Aorta (tissue), 5 donors: ENCODE data around the gene RUVBL2. TPM values are rescaled to one million over a fixed set of nuclear protein-coding genes. Genes with fewer than 3 reads are reported as not detected.

ENCODE experiments used
- ATAC-seq: fragments of 200-7000 bp; cut with Tn5 transposase; one replicate; pipeline ENCODE4 v1.9.1; 2022; ENCODE audit warnings: moderate library complexity; ENCODE audit not compliant: low FRiP score
- DNase-seq, 2 donors: peaks; one replicate each; pipeline ENCODE4 v3.0.0-alpha.2; 2020
- H3K27ac ChIP-seq, 2 donors: one replicate each; pipeline ENCODE4 v1.5.1; 2013; ENCODE audit warnings: low read length in 2 of 2, mild to moderate bottlenecking in 2 of 2, moderate library complexity in 2 of 2, control low read depth in 1 of 2, inconsistent platforms in 1 of 2, low read depth in 1 of 2
- H3K27me3 ChIP-seq, 2 donors: one replicate each; pipeline ENCODE4 v1.6.1; 2013; ENCODE audit warnings: control low read depth in 1 of 2, low read length in 1 of 2, mild to moderate bottlenecking in 1 of 2, moderate library complexity in 1 of 2; ENCODE audit not compliant: insufficient read depth in 2 of 2, control insufficient read depth in 1 of 2
- H3K36me3 ChIP-seq, 2 donors: one replicate each; pipeline ENCODE4 v1.6.1; 2013; ENCODE audit warnings: control low read depth in 1 of 2, low read length in 1 of 2, mild to moderate bottlenecking in 1 of 2; ENCODE audit not compliant: insufficient read depth in 2 of 2, control insufficient read depth in 1 of 2
- H3K4me1 ChIP-seq, 2 donors: one replicate each; pipeline ENCODE4 v1.6.1; 2013; ENCODE audit warnings: low read length in 2 of 2, control low read depth in 1 of 2, mild to moderate bottlenecking in 1 of 2, moderate library complexity in 1 of 2; ENCODE audit not compliant: insufficient read depth in 2 of 2, control insufficient read depth in 1 of 2
- H3K4me3 ChIP-seq, 2 donors: one replicate each; pipeline ENCODE4 v1.5.1; 2013; ENCODE audit warnings: low read length in 2 of 2, control low read depth in 1 of 2, mild to moderate bottlenecking in 1 of 2
- H3K9me3 ChIP-seq: one replicate; pipeline ENCODE4 v1.6.1; 2013; ENCODE audit warnings: mild to moderate bottlenecking, low read length; ENCODE audit not compliant: control insufficient read depth
- WGBS, 2 donors: extraction: QIAGEN DNeasy Blood & Tissue Kit; methylation state at CpG; one replicate each; pipeline ENCODE4 v1.1.7; 2013; 5-methylcytosine and 5-hydroxymethylcytosine counted together
- intact Hi-C, 2 donors: fragments of 100-400 bp; cut with DNase I; formaldehyde crosslinking; loops; one replicate each; pipeline versions ENCODE4 v1.14.2 to v1.15.0; 2022
- polyA plus RNA-seq, 2 donors: library from polyadenylated mRNA; stranded (reverse); fragments of 200-250 nt; gene quantifications; one replicate each; pipeline ENCODE4 v1.2.3, GENCODE V29; 2013
- total RNA-seq, 2 donors: library from RNA; stranded (reverse); fragmentation: NEBNext Ultra II Directional; extraction: Animal tissue kit (Norgen Biotek cat#: 25700); gene quantifications; one replicate each; pipeline ENCODE4 v1.2.1, GENCODE V29; 2021
- donor health status: healthy with polysubstance abuse.
- donor health status: Bipolar disorder and iron deficiency.
- donor health status: DM: no; HTN: no; CAD: no.
- donor health status: DM: no; HTN: no; CAD: no.
- donor health status: DM: yes; HTN: yes; CAD: no.

RUVBL2 gene
- total and polyA plus RNA-seq, 4 donors = 28.9 to 62.2 (median 38.3) TPM

DNA sequence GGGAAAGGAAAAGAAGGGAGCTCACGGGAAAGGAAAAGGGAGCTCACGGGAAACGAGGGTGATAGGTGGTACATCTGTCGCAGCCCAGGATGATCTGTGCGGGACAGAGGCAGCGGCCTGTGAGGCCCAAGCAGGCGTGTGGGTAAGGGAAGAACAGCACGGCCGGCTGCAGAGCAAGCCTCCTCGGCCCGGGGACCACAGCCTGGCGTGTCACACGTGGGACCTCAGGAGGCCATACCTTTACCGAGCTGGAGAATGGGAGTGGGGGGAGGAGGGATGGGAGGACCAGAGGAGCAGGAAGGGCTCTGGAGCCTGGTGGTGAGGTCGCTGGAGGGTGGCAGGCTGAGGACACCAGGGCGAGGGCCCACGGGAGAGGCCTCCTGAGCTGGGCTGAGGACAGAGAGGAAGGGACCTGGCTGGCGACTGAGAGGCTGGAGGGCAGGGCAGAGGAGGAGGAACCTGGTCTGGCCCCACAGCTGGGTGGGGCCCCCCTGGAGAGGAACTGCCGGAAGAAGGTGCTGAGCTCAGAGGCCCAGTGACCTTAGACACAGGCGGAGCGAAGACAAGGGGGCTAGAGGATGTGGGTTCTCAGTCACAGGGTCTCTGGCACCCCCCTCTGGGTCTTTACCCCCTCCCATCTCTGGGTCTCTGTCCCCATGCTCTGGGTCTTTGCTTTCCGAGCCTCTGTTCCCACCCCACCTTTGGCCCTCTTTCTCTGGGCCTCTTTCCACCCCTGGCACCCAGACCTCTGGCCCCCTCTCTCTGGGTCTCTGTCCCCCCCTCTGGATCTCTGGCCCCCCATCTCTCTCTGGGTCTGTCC, 31.4 kb upstream of the RUVBL2 start:
- Histone ChIP-seq H3K4me1 (no peaks in the 10 kb centered on the region), H3K36me3 (no peaks in the 10 kb centered on the region), H3K9me3 (no peaks in the 10 kb centered on the region), H3K27ac (peak overlapping the region in 1 of 2 donors; percentile 61), H3K4me3 (no peak overlapping the region), H3K27me3 (peaks cover 0 to 2% of the 10 kb centered on the region in 2 donors)
- ATAC-seq (no peak), DNase-seq (peak in 1 of 2 donors; percentile 85)
- WGBS, 2 donors = 69 to 75% methylated on average over 22 of the region's 22 CpGs
- intact Hi-C loops = loop anchor here (5.0 to 10.0 kb wide), 2 partner anchors 35 to 87 kb away; partner anchors contain the start of gene PPP1R15A (in 1 of the 2)

DNA sequence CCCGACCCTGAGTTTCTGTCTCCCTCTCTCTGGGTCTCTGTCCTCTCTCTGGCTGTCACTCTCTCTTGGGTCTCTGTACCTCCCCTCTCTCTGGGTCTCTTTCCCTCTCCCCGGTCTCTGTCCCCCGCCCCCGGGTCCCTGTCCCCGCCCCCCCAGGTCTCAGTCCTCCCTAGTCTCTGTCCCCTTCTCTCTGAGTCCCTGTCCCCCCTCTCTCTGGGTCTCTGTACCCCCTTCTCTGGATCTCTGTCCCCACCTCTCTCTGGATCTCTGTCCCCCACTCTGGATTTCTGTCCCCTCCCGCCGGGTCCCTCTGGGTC, 30.9 kb upstream of the RUVBL2 start:
- DNase-seq (no peak), ATAC-seq (no peak)
- Histone ChIP-seq H3K4me3 (no peak overlapping the region), H3K27me3 (peaks cover 0 to 2% of the 10 kb centered on the region in 2 donors), H3K4me1 (no peaks in the 10 kb centered on the region), H3K36me3 (no peaks in the 10 kb centered on the region), H3K9me3 (no peaks in the 10 kb centered on the region), H3K27ac (peak overlapping the region in 1 of 2 donors; percentile 61)
- 63 to 68% methylated on average over 4 to 7 of the region's 7 CpGs for WGBS, 2 donors
- intact Hi-C loops = loop anchor here (5.0 to 10.0 kb wide), 2 partner anchors 36 to 88 kb away; partner anchors contain the start of gene PPP1R15A (in 1 of the 2)

DNA sequence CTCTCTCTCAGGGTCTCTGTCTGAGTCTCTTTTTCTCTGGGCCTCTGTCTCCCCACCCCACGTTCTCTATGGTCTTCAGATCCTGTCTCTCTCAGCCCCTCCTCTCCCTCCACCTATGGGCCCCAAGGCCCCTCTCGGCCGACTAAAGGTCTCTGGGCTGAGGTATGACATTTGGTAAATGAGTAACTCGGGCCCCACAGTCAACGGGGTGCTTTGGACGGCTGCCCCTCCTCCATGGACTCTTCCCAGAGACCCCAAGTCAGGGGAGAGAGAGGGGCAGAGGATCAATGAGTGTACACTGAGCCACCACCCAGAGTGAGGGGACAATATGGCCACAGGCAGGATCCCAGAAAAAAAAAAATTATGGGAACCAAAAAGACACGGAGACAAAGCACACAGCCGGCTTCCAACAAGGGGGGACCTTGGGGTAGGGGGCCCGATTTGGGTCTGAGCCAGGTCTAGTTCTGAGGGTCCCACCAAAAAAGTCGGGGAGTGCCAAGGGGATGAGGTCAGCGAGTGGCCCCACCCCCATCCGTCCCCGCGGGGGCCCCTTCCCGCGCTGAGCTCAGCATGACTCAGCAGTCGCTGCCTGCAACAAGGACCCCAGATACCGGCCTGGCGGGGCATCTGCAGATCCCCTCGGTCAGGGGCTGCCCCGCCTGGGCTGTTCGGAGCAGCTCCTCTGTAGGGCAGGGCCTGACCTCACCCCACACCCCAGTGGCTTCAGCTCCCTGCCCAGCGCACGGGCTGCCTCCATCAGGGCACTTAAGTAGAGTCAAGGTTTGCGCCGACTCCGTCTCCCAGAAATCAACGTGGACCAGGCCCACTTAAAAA, 30.1 kb upstream of the RUVBL2 start:
- Histone ChIP-seq H3K4me1 (no peaks in the 10 kb centered on the region), H3K27ac (peak overlapping the region; percentile 80 to 92), H3K9me3 (no peaks in the 10 kb centered on the region), H3K36me3 (no peaks in the 10 kb centered on the region), H3K4me3 (no peak overlapping the region), H3K27me3 (peaks cover 0 to 2% of the 10 kb centered on the region in 2 donors)
- DNase-seq (peak; percentile 89 to 93), ATAC-seq (peak; percentile 53)
- intact Hi-C loops = loop anchor here (2.0 to 10.0 kb wide), 3 partner anchors 29 to 89 kb away; partner anchors contain the start of genes GYS1 (in 1 of the 2), PPP1R15A (in 1 of the 2) and RUVBL2 (in 1 of the 2)
- 5 to 7% methylated on average over 28 of the region's 28 CpGs for WGBS, 2 donors

DNA sequence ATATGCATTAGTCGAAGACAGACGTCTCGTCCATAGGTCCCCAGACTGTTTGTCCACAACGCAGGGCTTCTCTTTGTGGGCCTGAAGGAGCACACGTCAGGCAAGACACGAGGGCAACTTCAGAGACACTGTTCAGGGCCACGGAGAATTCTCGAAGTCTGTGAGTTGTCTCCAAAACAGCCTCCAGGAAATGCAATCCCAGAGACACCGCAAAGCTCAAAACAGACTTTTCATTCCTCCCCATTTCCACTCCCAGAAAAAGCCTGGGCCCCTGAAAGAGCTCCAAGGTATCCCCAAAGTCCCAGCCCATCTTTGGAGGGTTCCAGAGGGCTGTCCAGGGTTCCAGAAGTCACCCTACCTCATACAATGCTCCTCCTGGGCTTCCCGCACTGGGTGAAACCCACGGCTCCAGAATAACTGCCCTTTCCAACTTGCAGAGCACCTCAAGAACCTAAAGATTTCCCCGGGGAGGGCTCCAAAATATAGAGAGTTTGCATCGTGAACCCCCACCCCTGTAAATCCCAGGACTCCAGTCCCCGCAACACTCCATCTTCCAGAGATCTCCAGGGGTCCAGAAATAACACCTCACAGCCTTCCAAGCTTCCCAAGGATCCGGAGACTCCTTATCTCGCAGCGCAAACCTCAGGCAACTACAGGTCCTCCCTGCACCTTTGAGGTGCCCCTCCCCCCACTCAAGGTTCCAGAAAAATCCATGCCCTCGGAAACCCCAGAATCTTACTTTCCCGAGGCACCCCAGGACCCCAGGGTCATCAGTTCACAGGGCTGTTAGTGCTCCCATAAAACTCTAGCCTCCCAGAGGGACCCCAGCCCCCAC, 29.3 kb upstream of the RUVBL2 start:
- H3K4me3 ChIP-seq = peak overlapping the region; percentile 33 to 72
- peak overlapping the region; percentile 80 to 92 for H3K27ac ChIP-seq
- intact Hi-C loops = loop anchor here (2.0 to 10.0 kb wide), 5 partner anchors 28 to 172 kb away; partner anchors contain the start of genes PPP1R15A (in 2 of the 2), GYS1 (in 1 of the 2) and RUVBL2 (in 1 of the 2)
- no peaks in the 10 kb centered on the region for H3K4me1 ChIP-seq
- peaks cover 0 to 2% of the 10 kb centered on the region in 2 donors for H3K27me3 ChIP-seq
- 5 to 6% methylated on average over 19 of the region's 19 CpGs for WGBS, 2 donors
- H3K9me3 ChIP-seq = no peaks in the 10 kb centered on the region
- H3K36me3 ChIP-seq = no peaks in the 10 kb centered on the region
- ATAC-seq (no peak), DNase-seq (peak in 1 of 2 donors; percentile 64)

DNA sequence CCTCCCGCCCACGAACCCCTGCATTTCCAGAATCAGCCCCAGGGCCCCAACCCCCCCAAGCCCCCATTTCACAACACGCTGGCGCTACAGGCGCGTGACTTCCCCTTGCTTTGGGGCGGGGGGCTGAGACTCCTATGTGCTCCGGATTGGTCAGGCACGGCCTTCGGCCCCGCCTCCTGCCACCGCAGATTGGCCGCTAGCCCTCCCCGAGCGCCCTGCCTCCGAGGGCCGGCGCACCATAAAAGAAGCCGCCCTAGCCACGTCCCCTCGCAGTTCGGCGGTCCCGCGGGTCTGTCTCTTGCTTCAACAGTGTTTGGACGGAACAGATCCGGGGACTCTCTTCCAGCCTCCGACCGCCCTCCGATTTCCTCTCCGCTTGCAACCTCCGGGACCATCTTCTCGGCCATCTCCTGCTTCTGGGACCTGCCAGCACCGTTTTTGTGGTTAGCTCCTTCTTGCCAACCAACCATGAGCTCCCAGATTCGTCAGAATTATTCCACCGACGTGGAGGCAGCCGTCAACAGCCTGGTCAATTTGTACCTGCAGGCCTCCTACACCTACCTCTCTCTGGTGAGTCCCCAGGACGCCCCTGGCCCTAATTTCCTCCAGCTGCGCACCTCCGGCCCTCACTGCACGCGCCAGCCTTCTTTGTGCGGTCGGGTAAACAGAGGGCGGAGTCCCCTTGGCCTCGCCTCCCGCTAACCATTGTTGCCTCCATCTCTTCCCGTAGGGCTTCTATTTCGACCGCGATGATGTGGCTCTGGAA, 28.5 kb upstream of the RUVBL2 start, which contains the start of gene FTL:
TSS of gene FTL (plus strand) at position 270 of the 766 bp plus-strand sequence. CDS start at position 469, 199 bp downstream.
- Histone ChIP-seq H3K4me3 (peak within 1 kb of the TSS; percentile 56 to 78), H3K4me1 (no peaks in the 10 kb centered on the region), H3K27ac (peak within 1 kb of the TSS; percentile 80 to 92), H3K9me3 (no peaks in the 10 kb centered on the region), H3K27me3 (peaks cover 0 to 2% of the 10 kb centered on the region in 2 donors), H3K36me3 (no peaks in the 10 kb centered on the region)
- intact Hi-C loops = loop anchor here (2.0 to 10.0 kb wide), 4 partner anchors 28 to 173 kb away; partner anchors contain the start of genes PPP1R15A (in 2 of the 2), GYS1 (in 1 of the 2) and RUVBL2 (in 1 of the 2)
- 0 to 1% methylated on average over 51 to 52 of the region's 52 CpGs for WGBS, 2 donors
- ATAC-seq (peak; percentile 94), DNase-seq (peak; percentile 99)

DNA sequence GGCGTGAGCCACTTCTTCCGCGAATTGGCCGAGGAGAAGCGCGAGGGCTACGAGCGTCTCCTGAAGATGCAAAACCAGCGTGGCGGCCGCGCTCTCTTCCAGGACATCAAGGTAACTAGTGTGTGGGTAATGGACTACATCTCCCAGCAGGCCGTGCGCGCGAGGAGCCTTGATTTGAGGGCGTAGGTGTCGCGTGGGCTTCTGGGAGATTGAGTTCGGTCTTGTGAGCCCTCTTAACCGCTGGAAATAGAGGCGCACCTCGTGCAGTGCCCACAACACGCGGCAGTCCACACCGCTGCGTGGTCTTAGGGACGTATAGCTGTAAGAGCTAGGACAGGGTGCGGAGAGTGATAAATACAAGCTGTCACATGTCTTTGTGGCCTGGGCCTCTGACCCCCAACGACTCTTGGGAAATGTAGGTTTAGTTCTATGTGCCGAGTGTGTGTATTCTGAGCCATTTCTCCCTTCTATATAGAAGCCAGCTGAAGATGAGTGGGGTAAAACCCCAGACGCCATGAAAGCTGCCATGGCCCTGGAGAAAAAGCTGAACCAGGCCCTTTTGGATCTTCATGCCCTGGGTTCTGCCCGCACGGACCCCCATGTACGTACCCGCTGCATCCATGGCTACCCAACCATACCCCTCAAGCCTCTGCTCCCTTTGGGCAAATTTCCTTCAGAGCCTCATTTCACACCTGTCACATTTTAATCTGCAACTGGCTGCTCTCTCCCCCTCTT, 27.7 kb upstream of the RUVBL2 start:
- peak; percentile 63 for ATAC-seq
- WGBS, 2 donors = 8 to 10% methylated on average over 36 of the region's 36 CpGs
- DNase-seq = peak; percentile 93 to 96

More for the DNA sequence above, 27.7 kb upstream of the RUVBL2 start:
- Histone ChIP-seq H3K4me1 (no peaks in the 10 kb centered on the region), H3K9me3 (no peaks in the 10 kb centered on the region), H3K4me3 (peak overlapping the region; percentile 56 to 78), H3K27me3 (peaks cover 0 to 2% of the 10 kb centered on the region in 2 donors), H3K27ac (peak overlapping the region in 1 of 2 donors; percentile 73), H3K36me3 (no peaks in the 10 kb centered on the region)
- intact Hi-C loops = loop anchor here (2.0 to 10.0 kb wide), 4 partner anchors 27 to 174 kb away; partner anchors contain the start of genes PPP1R15A (in 2 of the 2), GYS1 (in 1 of the 2) and RUVBL2 (in 1 of the 2)
